GM21381 (cell line): ENCODE measurements around the gene TSPAN11.

Experiments used
- ATAC-seq: cut with Tn5 transposase; IDR thresholded peaks from one replicate; pipeline ENCODE4 v1.9.1; 2021; ENCODE audit warnings: mild to moderate bottlenecking, moderate library complexity; ENCODE audit not compliant: unreplicated experiment

Gene TSPAN11

DNA sequence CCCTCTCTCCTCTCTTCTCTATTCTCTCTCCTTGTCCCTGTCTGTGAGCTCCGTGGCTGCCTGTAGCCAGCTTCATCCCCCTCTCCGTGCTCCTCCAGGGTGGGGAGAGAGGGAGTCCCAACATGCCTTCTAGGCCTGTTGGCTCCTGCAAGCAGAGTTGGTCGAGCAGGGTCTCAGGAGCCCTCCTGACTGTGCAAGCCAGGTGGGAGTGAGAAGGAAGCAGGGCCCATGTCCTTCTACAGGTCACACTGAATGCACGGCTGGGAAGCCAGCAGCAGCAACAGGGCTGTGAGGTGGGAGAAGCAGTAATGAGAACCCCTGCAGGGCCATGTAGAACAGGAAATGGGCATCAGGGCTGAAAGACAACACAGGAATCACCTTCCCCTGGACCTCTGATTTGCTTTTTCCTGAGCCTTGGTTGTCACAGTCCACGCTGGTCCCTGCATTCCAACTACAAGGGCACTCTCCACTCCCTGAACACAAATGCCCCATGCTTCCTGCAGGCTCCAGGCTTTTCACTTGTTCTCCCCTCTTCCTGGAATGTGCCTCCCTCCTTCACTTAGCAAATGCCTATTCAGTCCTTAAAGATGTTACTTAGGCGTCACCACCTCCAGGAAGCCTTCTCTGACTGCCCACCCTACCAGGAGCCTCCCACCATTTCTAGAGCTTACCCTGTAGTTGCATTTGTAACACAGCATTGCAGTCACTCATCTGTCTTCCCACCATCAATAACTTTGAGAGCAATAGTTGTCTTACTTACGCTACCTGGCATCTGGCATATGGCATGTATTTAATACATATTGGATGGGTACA, 51.2 kb downstream of the TSPAN11 start:
- ATAC-seq: no peak

DNA sequence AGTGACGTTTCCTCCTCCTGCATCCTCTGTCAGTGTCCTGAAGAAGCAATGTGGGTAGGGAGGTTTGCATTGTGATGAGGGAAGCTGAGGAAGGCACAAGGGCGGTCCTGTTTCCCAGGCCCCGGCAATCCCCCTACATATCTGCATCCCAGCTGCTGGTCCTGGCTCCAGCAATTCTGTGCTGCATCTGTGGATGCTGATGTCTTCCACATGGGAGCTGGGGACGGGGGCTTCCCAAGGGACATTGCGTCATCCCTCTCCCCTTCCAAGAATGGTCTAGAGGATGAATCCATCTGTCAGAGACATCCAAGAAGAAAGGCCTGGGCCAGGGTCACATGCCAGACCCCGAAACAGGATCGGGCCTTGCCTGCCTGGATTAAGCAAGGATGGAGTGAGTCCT, 52.1 kb downstream of the TSPAN11 start:
- ATAC-seq: no peak

DNA sequence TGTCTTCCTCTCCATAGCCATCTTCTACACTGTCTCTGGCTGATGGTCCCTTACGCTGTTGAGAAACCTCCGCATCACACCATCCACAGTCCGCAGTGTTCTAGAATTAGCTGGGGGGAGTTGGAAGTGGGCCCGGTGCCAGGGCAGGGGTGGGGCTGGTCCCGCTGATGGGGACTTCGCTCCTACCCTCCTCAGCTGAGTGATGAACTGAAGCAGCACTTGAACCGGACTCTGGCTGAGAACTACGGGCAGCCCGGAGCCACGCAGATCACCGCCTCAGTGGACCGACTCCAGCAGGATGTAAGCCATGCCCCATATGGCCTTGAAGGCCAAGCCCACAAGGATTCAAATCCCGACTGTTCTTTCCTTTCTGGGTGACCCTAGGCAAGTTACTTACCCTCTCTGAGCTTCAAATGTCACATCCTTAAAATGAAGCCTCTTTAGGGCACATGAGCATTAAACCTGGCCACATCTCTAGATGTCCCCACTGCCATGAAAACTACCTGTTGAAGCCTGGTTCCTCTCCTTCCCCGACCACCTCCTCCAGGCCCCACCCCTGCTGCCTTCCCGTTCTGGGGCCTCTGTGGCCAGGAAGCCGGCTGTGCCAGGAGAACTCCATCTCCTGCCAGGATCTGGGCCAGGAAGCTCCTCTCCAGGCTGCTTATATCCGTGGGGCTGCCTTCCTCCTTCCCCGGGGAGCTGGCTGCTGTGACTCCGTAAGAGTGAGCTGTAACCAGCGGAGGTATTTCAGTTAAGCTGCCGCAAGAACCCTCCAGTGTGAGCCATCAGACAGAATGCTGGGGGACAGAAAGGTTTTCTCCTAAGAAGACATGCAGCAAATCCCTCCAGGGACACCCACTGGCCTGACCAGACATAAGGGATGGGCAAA, 53.1 kb downstream of the TSPAN11 start:
- no peak for ATAC-seq

DNA sequence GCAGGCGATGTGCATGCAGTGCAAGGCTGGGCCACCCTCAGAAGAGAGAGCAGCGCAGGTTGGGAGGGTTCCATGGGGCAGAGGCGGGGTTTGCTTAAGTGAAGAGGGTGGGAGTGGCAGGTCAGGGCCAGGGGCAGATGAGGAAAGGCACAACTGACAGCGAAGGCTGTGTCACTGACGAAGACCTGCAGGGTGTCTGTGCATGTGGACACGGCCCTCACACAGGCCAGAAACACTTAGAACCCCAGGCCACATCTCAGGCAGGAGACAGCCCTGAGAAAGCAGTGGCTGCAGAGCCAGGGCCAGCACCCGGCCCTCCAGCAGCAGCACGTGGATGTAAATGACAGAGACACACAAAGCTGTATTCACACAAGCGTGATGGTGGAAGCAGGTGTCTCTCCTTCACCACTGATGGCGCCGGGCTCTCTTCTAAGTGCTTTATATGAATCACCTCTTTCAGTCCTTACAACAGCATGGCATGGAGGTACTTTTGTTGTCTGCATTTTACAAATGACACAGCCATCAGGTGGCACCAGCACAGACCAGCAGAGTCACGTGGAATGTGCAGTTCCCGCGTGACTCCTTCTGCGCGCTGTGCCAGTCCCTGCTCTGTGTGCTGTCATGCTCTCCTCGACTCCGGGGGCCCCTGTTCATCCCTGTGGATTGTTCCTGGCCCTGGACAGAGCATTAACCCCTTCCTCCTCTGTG, 54.6 kb downstream of the TSPAN11 start:
- no peak for ATAC-seq

DNA sequence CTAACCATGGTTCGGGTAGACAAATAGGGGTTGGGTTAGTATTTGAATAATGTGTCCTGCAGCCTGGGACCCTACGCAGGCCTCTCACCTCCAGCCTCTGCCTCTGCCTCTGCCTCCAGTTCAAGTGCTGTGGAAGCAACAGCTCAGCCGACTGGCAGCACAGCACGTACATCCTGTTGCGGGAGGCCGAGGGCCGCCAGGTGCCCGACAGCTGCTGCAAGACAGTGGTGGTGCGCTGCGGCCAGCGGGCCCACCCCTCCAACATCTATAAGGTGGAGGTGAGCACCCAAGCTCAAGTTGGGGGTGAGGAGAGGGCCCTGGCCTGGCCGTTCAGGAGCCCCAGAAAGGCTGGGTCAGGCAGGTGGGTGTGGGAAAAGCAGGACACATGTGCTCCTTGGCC, 55.9 kb downstream of the TSPAN11 start:
- no peak for ATAC-seq

DNA sequence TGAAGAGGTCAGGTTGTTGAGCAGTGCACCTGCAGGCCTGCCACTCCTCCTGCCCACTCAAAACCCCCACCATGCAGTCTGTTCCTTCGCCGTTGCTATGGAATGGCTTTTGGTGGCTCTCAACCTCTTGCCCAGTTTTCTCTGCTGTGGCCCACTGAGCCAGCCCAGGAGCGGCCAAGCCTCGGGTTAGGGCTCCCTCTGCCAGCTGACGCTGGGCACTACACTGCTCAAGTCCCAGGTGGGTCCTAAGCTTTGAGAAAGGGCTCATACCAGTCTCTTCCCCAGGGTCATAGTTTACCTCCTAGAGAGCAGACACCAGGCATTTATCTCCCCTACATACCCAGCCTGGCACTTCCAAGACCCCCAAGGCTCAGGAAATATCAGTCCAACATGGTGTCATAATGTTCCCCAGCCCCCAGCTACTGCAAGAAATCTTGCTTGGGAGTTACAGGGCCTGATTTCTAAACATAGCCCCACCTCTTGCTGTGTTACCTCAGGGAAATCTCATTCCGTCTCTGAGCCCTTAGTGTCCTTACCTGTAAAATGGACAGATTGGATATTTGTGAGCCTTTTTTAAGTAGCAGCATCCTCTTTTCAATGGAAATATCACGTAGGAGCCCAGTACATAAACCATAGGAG, 59.4 kb downstream of the TSPAN11 start:
- no peak for ATAC-seq

DNA sequence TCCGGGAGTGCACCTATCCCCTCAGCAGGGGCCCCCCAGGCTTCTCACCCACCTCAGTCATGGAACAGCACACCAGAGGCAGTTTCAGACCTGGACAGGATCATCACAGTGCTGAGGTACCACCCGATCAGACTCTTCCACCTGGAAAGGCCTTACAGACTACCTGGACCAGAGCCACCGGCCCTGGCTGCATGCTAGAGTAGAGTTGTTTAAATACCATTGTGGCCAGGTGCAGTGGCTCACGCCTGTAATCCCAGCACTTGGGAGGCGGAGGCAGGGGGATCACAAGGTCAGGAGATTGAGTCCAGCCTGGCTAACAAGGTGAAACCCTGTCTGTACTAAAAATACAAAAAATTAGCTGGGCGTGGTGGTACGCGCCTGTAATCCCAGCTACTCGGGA, 61.5 kb downstream of the TSPAN11 start:
- no peak for ATAC-seq

DNA sequence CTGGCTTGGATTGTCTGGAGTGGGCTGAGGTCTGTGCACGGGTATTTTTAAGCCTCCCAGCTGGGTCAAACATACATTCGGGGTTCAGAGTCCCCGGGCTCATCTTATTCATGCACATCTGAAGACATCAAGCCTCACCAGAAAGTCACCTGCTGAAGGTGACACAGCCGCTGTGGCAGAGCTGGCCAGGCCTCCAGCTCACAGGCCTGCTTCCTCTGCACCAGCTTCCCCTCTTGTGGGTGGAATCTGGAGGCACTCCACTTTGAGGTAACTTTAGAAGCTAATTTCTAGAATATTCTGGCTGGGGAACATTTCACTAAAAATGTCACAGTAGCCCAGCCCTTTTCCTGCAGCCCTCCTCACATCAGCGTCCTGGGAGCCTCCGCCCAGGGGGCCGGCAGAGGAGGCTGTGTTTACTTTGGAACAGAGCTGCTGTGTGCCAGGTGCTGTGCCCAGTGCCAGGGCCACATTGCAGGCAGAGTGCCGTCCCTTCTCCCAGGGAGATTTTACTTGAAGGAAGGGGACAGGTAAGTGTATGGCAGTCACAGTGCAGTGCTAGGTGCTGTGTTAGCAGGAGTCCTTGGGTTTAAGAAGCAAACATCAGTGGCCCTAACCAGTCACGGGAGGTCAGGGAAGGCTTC, 62.2 kb downstream of the TSPAN11 start:
- ATAC-seq: no peak

DNA sequence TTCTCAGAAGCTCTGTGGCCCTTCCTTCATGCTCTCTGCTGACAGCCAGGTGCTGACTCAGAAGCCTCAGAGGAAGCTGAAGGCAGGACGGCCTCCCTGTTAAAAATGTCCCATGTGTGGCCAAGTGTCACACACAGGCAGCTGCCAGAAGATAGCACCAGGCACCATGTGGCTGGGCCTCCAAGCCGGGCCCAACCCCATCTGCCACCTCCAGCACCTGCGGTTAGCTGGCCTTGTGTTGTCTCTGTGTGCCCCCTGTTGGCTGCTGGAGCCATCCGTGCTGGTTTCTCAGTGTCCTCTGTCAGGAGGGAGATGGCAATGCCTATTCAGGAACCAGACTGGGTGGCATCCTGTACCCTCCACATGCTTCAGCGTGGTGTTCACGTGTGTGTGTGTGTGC, 63.2 kb downstream of the TSPAN11 start:
- ATAC-seq: no peak

DNA sequence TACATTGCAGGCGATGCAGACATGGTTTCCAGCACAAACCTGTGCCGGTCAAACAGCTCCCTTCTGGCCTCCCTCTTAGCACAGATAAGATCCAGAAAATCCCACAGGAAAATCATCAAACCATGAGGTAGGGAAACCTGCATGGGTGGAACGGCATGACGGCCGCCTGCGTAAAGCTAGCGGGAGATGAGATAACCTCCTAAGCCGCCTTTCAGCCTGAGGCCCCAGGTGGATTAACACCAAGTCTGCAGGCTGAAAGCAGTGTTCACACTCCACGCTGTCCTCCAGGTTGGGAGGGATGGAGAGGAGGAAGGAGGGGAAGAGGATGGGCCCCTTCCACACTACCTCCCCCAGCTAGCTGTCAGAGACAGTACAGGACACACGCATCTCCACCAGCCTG, 63.8 kb downstream of the TSPAN11 start:
- no peak for ATAC-seq

DNA sequence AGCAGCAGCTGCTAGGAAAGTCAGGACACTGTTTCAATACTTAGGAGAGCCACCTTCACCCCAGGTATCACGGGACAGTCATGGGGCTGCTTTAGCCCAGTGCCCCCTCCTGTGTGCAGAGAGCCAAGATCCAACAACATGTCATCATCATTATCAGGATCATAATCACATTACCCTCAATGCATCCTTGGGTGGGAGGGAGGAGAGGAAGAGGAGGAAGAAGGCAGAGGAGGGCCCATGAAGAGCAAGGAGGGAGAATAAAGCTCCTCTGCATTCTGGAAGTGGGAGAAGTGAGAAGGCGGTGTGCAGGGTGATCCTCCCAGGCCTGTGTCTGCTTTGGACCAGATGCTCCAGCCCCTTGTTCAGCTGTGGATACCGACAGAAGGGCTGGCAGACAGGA, 64.2 kb downstream of the TSPAN11 start:
- no peak for ATAC-seq

DNA sequence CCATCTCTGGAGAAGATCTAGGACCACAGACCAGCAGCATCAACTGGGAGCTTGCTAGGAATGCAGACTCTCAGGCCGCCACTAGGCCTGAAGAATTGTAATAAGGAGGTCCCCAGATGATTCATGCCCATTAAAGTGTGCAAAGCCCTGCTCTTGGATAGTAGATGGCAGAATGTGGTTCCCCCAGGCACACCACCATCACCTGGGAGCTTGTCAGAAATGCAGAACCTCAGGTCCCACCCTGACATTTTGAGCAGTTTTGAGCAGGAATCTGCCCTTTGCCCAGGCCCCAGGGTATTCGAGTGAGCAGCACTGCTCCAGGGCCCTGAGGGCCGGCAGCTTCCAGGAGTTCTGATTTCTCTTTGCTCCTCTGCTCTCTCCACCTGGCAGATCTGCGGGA, 64.9 kb downstream of the TSPAN11 start:
- no peak for ATAC-seq

DNA sequence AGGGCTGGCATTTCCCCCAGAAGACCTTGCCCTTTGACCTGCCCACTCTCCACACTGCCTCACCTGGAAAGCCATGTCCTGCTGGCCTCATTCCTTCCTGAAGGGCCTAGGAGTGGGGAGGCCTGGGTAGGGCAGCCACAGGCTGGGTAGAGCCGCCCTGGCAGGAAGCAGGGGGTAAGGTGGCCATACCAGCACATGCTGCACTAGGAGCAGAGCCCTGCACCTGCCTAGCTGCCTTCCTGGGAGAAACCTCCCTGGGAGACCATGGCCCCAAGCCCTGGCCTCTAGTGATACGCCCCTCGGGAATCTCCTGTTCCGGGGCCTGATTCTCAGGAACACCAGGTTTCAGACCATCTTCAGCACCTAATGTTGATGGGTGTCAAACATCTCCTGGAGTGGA, 65.8 kb downstream of the TSPAN11 start:
- no peak for ATAC-seq

DNA sequence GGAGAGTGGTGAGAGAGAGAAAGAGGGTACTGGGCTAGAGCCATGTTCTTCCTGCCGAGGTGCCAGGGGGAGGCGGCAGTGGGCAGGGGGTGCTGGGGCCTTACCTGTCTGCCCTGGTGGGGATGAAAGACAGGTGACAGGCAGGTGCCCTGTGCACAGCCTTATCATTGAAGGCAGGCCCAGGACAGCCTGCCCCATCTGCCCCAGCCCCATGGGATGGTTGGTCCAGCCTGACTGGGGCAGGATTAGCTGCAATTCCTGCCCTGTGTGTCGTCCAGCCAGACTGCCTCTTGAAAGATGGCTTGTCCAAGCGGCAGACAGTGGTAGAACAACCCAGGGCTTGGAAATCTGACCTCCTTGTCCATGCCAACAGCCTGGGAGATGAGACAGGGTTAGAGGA, 67.2 kb downstream of the TSPAN11 start:
- no peak for ATAC-seq

DNA sequence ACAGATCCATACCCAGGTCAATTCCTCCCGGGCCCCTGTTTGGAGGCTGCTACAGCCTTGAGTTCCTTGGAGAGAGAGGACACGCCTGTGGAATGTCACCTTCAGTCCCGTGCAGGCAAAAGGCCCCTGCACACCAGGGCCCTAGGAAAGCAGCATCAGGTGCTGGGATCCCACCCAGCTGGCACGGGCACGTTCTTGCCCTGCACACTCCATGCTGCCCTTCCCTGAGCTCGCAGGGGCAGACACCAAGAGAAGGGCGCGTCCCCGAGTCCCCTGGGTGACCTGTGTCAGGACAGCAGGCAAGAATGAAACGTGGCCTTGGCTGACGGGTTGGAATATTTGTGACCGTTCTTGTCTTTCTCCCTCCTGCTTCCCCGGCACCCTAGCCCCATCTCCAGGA, 67.7 kb downstream of the TSPAN11 start:
- no peak for ATAC-seq

DNA sequence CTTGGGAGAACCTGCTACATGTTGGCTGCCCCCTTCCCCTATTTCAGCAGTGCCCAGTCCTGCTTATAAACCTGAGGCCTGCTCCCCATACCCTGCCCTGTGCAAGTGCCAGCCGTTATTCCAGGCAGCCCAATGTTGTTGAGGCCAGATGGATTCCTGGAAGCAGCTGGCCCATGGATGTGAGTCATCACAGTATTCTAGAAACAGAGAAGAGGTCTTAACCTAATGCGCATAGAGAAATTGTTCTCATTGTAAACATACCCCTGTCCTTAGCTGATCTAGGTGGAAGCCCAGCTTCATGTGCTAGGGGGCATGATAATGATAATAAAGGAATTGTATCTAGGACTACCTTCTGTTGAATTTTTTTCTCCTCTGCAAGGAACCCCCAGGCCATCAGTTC, 69.7 kb downstream of the TSPAN11 start:
- no peak for ATAC-seq

DNA sequence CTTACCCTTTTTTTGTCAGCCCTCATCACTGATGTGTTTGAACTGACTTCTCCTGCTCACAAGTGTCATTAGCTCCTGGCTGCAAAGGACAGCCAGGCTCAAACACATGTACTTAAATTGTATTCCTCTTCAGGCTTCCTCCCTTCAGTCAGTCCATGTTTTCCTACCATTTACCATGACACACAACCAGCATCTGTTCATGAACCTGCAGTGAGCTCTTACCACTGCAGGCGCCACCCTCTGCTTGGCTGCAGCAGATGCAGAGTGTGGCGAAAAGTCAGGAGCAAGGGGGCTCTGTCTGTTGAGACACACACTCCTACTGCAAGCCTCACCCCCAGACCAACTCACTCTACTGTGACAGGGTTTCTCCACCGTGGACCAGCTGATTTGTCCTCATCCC, 70.2 kb downstream of the TSPAN11 start:
- ATAC-seq: no peak

DNA sequence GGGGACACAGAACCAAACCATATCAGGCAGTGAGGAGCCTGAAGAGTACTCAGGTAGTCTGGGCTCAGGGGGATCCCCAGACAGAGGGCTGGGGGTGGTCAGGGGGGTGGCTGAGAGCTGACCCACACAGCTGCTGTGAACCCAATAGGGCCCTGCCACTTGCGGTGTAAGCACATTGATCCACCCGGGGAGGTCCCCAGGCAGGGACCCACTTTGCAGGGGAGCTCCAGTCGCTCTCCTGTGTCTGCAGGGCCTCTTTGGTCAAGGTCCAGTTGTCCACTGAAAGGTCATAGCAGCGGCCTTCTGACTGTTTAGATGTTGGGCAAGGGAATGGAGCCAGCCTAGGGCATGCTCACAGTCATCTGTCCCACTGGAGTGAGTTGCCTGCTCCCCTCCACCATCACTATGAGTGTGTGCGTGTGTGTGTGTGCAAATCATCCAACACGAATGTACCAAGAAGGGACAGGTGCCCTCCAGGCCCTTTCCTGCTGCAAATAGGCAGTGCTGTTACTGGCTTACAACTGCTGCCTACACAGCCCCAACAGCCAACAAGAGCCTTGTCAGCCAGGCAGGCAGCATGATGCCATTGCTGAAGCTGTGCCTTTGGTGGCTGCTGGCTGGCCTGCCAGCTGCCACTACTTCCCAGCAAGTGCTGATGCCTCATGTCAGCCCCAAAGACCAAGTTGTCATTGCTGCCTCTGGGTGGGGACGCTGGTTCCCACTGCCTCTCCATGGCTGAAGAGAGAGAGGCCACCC, 71.3 kb downstream of the TSPAN11 start:
- ATAC-seq: no peak

DNA sequence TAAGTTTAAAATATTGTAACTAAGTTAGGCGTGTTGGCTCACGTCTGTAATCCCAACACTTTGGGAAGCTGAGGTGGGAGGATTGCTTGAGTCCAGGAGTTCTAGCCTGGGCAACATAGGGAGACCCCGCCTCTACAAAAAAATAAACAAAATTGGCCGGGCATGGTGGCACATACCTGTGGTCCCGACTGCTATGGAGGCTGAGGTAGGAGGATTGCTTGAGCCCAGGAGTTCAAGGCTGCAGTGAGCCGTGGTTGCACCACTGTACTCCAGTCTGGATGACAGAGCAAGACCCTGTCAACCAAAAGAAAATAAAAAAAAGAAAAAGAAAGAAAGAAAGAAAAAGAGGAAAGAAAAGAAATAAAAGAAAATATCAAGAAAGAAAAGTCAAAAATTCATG, 72.5 kb downstream of the TSPAN11 start:
- ATAC-seq: no peak

DNA sequence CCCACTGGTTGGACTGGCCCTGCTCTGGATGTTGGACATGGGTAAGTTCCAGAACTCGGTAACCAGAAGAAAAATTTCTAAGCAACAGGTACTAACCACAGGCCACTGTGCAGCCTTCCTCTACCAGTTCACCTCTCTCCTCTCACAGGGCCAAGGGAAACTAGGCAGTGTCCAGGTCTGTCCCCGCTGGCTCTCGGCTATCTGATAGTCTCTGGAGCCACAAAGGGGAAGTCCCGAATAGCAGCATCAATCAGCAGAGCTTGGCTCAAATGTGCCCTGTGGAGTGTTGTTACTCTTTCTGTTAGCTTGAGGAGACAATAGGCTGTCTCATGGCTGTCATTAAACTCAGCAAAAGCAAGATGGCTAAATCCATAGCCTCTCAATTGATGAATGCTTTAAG, 73.2 kb downstream of the TSPAN11 start:
- no peak for ATAC-seq
